ENCODE measurements around the gene OARD1.
"Not testable (repeated sequence)": the region's sequence is repeated elsewhere in the genome, so short reads cannot be mapped to it uniquely, and the experiment has no call there.

Gene OARD1, protein sequence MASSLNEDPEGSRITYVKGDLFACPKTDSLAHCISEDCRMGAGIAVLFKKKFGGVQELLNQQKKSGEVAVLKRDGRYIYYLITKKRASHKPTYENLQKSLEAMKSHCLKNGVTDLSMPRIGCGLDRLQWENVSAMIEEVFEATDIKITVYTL

GRCh38 chr6:41071923-41072835, at the start of gene OARD1:
TSS of gene OARD1 (minus strand) at chr6:41072356. CDS start at chr6:41071634, 722 bp downstream.
- Histone ChIP-seq H3K4me3 (ENCODE audit: low read length) (peak within 1 kb of the TSS; percentile 90), H3K4me1 (ENCODE audit: control insufficient read depth, insufficient read depth, low read length) (peaks cover 39% of the 10 kb centered on the region), H3K27me3 (replicated peaks; ENCODE audit: control insufficient read depth, insufficient read depth, low read length) (no peaks in the 10 kb centered on the region), H3K36me3 (ENCODE audit: control insufficient read depth, insufficient read depth, low read length, severe bottlenecking) (no peaks in the 10 kb centered on the region), H3K9ac (ENCODE audit: low read length) (peak within 1 kb of the TSS; percentile 99), H3K9me3 (ENCODE audit: control insufficient read depth, low read length) (no peaks in the 10 kb centered on the region)
- peak; percentile 100 for DNase-seq (ENCODE audit: low read depth)

DNA sequence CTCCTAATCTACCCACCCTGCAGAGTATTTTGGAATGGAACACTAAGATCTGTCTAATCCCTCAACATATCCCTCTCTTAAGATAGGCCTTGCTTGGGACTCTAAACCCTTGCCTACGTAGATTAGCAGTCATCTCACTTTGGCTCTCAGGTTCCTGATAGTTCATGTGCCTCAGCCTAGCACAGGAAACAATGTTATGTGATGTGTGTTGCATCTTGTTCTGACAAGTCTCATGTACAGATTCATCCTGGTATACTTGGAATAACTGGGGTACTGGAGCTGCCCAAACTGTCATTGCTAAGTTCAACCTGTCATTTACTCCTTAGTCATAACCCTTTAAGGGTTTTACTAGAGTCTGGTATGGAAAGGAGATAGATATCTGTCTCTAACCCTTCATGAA, 47.9 kb upstream of the OARD1 start:
- H3K9ac ChIP-seq (ENCODE audit: low read length) = no peak overlapping the region
- peaks cover 9% of the 10 kb centered on the region for H3K4me1 ChIP-seq (ENCODE audit: control insufficient read depth, insufficient read depth, low read length)
- no peak for DNase-seq (ENCODE audit: low read depth)
- no peaks in the 10 kb centered on the region for H3K27me3 ChIP-seq (replicated peaks; ENCODE audit: control insufficient read depth, insufficient read depth, low read length)
- peaks cover 6% of the 10 kb centered on the region for H3K36me3 ChIP-seq (ENCODE audit: control insufficient read depth, insufficient read depth, low read length, severe bottlenecking)
- H3K9me3 ChIP-seq (ENCODE audit: control insufficient read depth, low read length) = no peaks in the 10 kb centered on the region
- no peak overlapping the region for H3K4me3 ChIP-seq (ENCODE audit: low read length)

GRCh38 chr6:41119508-41119907, 47.4 kb upstream of the OARD1 start:
- H3K36me3 ChIP-seq (ENCODE audit: control insufficient read depth, insufficient read depth, low read length, severe bottlenecking) = peaks cover 6% of the 10 kb centered on the region
- DNase-seq (ENCODE audit: low read depth) = no peak
- H3K27me3 ChIP-seq (replicated peaks; ENCODE audit: control insufficient read depth, insufficient read depth, low read length) = no peaks in the 10 kb centered on the region
- H3K4me3 ChIP-seq (ENCODE audit: low read length) = no peak overlapping the region
- H3K9ac ChIP-seq (ENCODE audit: low read length) = no peak overlapping the region
- H3K9me3 ChIP-seq (ENCODE audit: control insufficient read depth, low read length) = no peaks in the 10 kb centered on the region
- H3K4me1 ChIP-seq (ENCODE audit: control insufficient read depth, insufficient read depth, low read length) = peaks cover 9% of the 10 kb centered on the region

- H3K36me3 ChIP-seq (ENCODE audit: control insufficient read depth, insufficient read depth, low read length, severe bottlenecking); H3K4me3 ChIP-seq (ENCODE audit: low read length); H3K4me1 ChIP-seq (ENCODE audit: control insufficient read depth, insufficient read depth, low read length); DNase-seq (ENCODE audit: low read depth); H3K9me3 ChIP-seq (ENCODE audit: control insufficient read depth, low read length); H3K9ac ChIP-seq (ENCODE audit: low read length); H3K27me3 ChIP-seq (replicated peaks; ENCODE audit: control insufficient read depth, insufficient read depth, low read length): not testable (repeated sequence)
Observed at GRCh38 chr6:41115027-41115426, 42.9 kb upstream of the OARD1 start.

GRCh38 chr6:41111017-41111416, 38.9 kb upstream of the OARD1 start:
- DNase-seq (ENCODE audit: low read depth) = no peak
- Histone ChIP-seq H3K4me3 (ENCODE audit: low read length) (no peak overlapping the region), H3K4me1 (ENCODE audit: control insufficient read depth, insufficient read depth, low read length) (no peaks in the 10 kb centered on the region), H3K9ac (ENCODE audit: low read length) (no peak overlapping the region), H3K27me3 (replicated peaks; ENCODE audit: control insufficient read depth, insufficient read depth, low read length) (no peaks in the 10 kb centered on the region), H3K9me3 (ENCODE audit: control insufficient read depth, low read length) (no peaks in the 10 kb centered on the region), H3K36me3 (ENCODE audit: control insufficient read depth, insufficient read depth, low read length, severe bottlenecking) (no peaks in the 10 kb centered on the region)

GRCh38 chr6:41103847-41104246, 31.7 kb upstream of the OARD1 start:
- Histone ChIP-seq H3K4me1 (ENCODE audit: control insufficient read depth, insufficient read depth, low read length) (no peaks in the 10 kb centered on the region), H3K9me3 (ENCODE audit: control insufficient read depth, low read length) (no peaks in the 10 kb centered on the region), H3K27me3 (replicated peaks; ENCODE audit: control insufficient read depth, insufficient read depth, low read length) (no peaks in the 10 kb centered on the region), H3K9ac (ENCODE audit: low read length) (no peak overlapping the region), H3K36me3 (ENCODE audit: control insufficient read depth, insufficient read depth, low read length, severe bottlenecking) (peaks cover 17% of the 10 kb centered on the region), H3K4me3 (ENCODE audit: low read length) (no peak overlapping the region)
- DNase-seq (ENCODE audit: low read depth) = no peak

GRCh38 chr6:41100871-41101287, 28.7 kb upstream of the OARD1 start:
- no peaks in the 10 kb centered on the region for H3K27me3 ChIP-seq (replicated peaks; ENCODE audit: control insufficient read depth, insufficient read depth, low read length)
- no peaks in the 10 kb centered on the region for H3K4me1 ChIP-seq (ENCODE audit: control insufficient read depth, insufficient read depth, low read length)
- DNase-seq (ENCODE audit: low read depth) = no peak
- peaks cover 46% of the 10 kb centered on the region for H3K36me3 ChIP-seq (ENCODE audit: control insufficient read depth, insufficient read depth, low read length, severe bottlenecking)
- no peak overlapping the region for H3K9ac ChIP-seq (ENCODE audit: low read length)
- H3K4me3 ChIP-seq (ENCODE audit: low read length) = no peak overlapping the region
- H3K9me3 ChIP-seq (ENCODE audit: control insufficient read depth, low read length) = no peaks in the 10 kb centered on the region

- no peaks in the 10 kb centered on the region for H3K9me3 ChIP-seq (ENCODE audit: control insufficient read depth, low read length)
- no peak overlapping the region for H3K9ac ChIP-seq (ENCODE audit: low read length)
- no peak overlapping the region for H3K4me3 ChIP-seq (ENCODE audit: low read length)
- peak; percentile 17 for DNase-seq (ENCODE audit: low read depth)
- H3K4me1 ChIP-seq (ENCODE audit: control insufficient read depth, insufficient read depth, low read length) = peaks cover 11% of the 10 kb centered on the region
- peaks cover 71% of the 10 kb centered on the region for H3K36me3 ChIP-seq (ENCODE audit: control insufficient read depth, insufficient read depth, low read length, severe bottlenecking)
- no peaks in the 10 kb centered on the region for H3K27me3 ChIP-seq (replicated peaks; ENCODE audit: control insufficient read depth, insufficient read depth, low read length)
Observed at GRCh38 chr6:41098366-41098765, 26.2 kb upstream of the OARD1 start.

DNA sequence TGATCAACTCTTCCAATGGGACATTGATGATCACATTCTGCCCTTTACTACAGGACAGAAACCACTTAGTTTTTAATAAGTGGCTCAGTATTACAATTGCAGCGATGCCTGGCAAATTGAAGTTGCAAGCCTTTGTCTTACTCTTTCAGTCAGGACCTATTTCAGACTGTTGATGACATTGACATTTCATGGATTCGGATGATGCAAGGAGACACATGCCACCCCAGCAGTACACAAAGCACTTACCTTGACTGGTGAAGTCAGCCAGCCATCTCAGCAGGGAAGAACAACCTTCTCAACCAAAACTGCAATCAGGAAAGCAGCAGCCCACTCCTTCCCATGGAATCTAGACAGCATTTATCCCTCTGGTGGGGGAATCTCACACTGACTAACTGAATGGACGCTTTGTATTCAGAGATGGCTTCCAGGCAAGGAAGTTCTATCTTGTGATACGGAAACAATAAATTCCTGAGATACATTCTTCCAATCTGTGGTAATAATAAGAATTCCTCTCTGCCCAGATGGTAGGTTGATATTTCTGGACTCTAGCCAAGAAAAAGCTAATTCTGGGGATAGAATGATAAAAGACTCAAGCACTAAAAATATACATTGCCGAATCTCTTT, 25.4 kb upstream of the OARD1 start:
- no peak overlapping the region for H3K9ac ChIP-seq (ENCODE audit: low read length)
- no peaks in the 10 kb centered on the region for H3K9me3 ChIP-seq (ENCODE audit: control insufficient read depth, low read length)
- H3K4me3 ChIP-seq (ENCODE audit: low read length) = no peak overlapping the region
- peak; percentile 72 for DNase-seq (ENCODE audit: low read depth)
- H3K36me3 ChIP-seq (ENCODE audit: control insufficient read depth, insufficient read depth, low read length, severe bottlenecking) = peaks cover 78% of the 10 kb centered on the region
- H3K4me1 ChIP-seq (ENCODE audit: control insufficient read depth, insufficient read depth, low read length) = peaks cover 15% of the 10 kb centered on the region
- no peaks in the 10 kb centered on the region for H3K27me3 ChIP-seq (replicated peaks; ENCODE audit: control insufficient read depth, insufficient read depth, low read length)

GRCh38 chr6:41093729-41094128, 21.6 kb upstream of the OARD1 start:
- H3K36me3 ChIP-seq (ENCODE audit: control insufficient read depth, insufficient read depth, low read length, severe bottlenecking) = peaks cover 96% of the 10 kb centered on the region

GRCh38 chr6:41092421-41093140, 20.4 kb upstream of the OARD1 start:
- peaks cover 21% of the 10 kb centered on the region for H3K4me1 ChIP-seq (ENCODE audit: control insufficient read depth, insufficient read depth, low read length)
- H3K9me3 ChIP-seq (ENCODE audit: control insufficient read depth, low read length) = no peaks in the 10 kb centered on the region
- H3K4me3 ChIP-seq (ENCODE audit: low read length) = no peak overlapping the region
- peaks cover 95% of the 10 kb centered on the region for H3K36me3 ChIP-seq (ENCODE audit: control insufficient read depth, insufficient read depth, low read length, severe bottlenecking)
- H3K27me3 ChIP-seq (replicated peaks; ENCODE audit: control insufficient read depth, insufficient read depth, low read length) = no peaks in the 10 kb centered on the region
- peak; percentile 63 for DNase-seq (ENCODE audit: low read depth)
- H3K9ac ChIP-seq (ENCODE audit: low read length) = no peak overlapping the region

More at GRCh38 chr6:41093729-41094128, 21.6 kb upstream of the OARD1 start:
- H3K4me1 ChIP-seq (ENCODE audit: control insufficient read depth, insufficient read depth, low read length) = peaks cover 21% of the 10 kb centered on the region
- no peaks in the 10 kb centered on the region for H3K9me3 ChIP-seq (ENCODE audit: control insufficient read depth, low read length)
- H3K9ac ChIP-seq (ENCODE audit: low read length) = peak overlapping the region; percentile 56
- DNase-seq (ENCODE audit: low read depth) = peak; percentile 9
- H3K27me3 ChIP-seq (replicated peaks; ENCODE audit: control insufficient read depth, insufficient read depth, low read length) = no peaks in the 10 kb centered on the region
- H3K4me3 ChIP-seq (ENCODE audit: low read length) = no peak overlapping the region
